CD14-positive monocyte (primary cell): Measurements from ENCODE around the gene SAMSN1. TPM values are rescaled to one million over a fixed set of nuclear protein-coding genes. Genes with fewer than 3 reads are reported as not detected.

Source experiments
- DNase-seq, 3 donors: peaks; one replicate each; pipeline ENCODE4 v3.0.0-alpha.2; 2011 to 2022
- H2AFZ ChIP-seq: 2 replicates; pipeline ENCODE4 v1.6.0; 2012; ENCODE audit warnings: mild to moderate bottlenecking, low read depth, low read length, inconsistent platforms; ENCODE audit not compliant: insufficient read depth, poor library complexity, severe bottlenecking
- H3K27ac ChIP-seq, 2 donors: 1 replicate in 1 of 2; 2 replicates in 1 of 2; pipeline ENCODE4 v1.5.1; 2012 to 2013; ENCODE audit warnings: low read length in 2 of 2, control low read depth in 1 of 2, inconsistent platforms in 1 of 2, low read depth in 1 of 2, mild to moderate bottlenecking in 1 of 2
- H3K27me3 ChIP-seq, 2 donors: one replicate each; pipeline versions ENCODE4 v1.6.0 to v1.6.1; 2011 to 2013; ENCODE audit warnings: low read length in 2 of 2; ENCODE audit not compliant: control insufficient read depth in 2 of 2, insufficient read depth in 2 of 2
- H3K36me3 ChIP-seq, 2 donors: replicated peaks in 1 of 2; 1 replicate in 1 of 2; 2 replicates in 1 of 2; pipeline versions ENCODE4 v1.5.1 to v1.6.1; 2012 to 2013; ENCODE audit warnings: low read length in 2 of 2, control low read depth in 1 of 2, inconsistent platforms in 1 of 2, mild to moderate bottlenecking in 1 of 2; ENCODE audit not compliant: insufficient read depth in 2 of 2, control insufficient read depth in 1 of 2
- H3K4me1 ChIP-seq, 2 donors: 1 replicate in 1 of 2; 2 replicates in 1 of 2; pipeline versions ENCODE4 v1.5.1 to v1.6.1; 2012 to 2013; ENCODE audit warnings: low read length in 2 of 2, control low read depth in 1 of 2, inconsistent platforms in 1 of 2, mild to moderate bottlenecking in 1 of 2, moderate library complexity in 1 of 2; ENCODE audit not compliant: insufficient read depth in 2 of 2, control insufficient read depth in 1 of 2
- H3K4me2 ChIP-seq: replicated peaks from 2 replicates; pipeline ENCODE3; 2012; ENCODE audit warnings: low read length, moderate library complexity, mild to moderate bottlenecking; ENCODE audit not compliant: poor library complexity, severe bottlenecking; ENCODE audit errors: extremely low read depth
- H3K4me3 ChIP-seq, 3 experiments: fragments of 200-600 bp in 1 of 3; sonication (generic) in 1 of 3; replicated peaks in 1 of 3; 1 replicate in 2 of 3; 2 replicates in 1 of 3; pipeline ENCODE4 v1.5.1; 2011 to 2013; ENCODE audit warnings: low read length in 3 of 3, mild to moderate bottlenecking in 3 of 3, control low read depth in 2 of 3, low read depth in 2 of 3, inconsistent platforms in 1 of 3, moderate library complexity in 1 of 3
- H3K79me2 ChIP-seq: 2 replicates; pipeline ENCODE4 v1.6.0; 2012; ENCODE audit warnings: mild to moderate bottlenecking, control low read depth, inconsistent platforms, low read length, moderate library complexity; ENCODE audit not compliant: insufficient read depth
- H3K9ac ChIP-seq: 2 replicates; pipeline ENCODE4 v1.6.0; 2017; ENCODE audit warnings: low read length, mild to moderate bottlenecking; ENCODE audit not compliant: insufficient read depth, poor library complexity, severe bottlenecking
- H3K9me3 ChIP-seq, 2 donors: replicated peaks in 1 of 2; 1 replicate in 1 of 2; 2 replicates in 1 of 2; pipeline versions ENCODE4 v1.5.1 to v1.6.1; 2012 to 2013; ENCODE audit warnings: low read length in 2 of 2, control low read depth in 1 of 2; ENCODE audit not compliant: control insufficient read depth in 1 of 2, insufficient read depth in 1 of 2
- H4K20me1 ChIP-seq: 2 replicates; pipeline ENCODE4 v1.6.0; 2012; ENCODE audit warnings: mild to moderate bottlenecking, low read length, control low read depth, moderate library complexity; ENCODE audit not compliant: insufficient read depth
- H3K27ac Mint-ChIP-seq, 7 donors: one replicate each; pipeline ENCODE4 v1.8.0; 2020; ENCODE audit warnings: mild to moderate bottlenecking in 7 of 7, mixed read lengths in 7 of 7, moderate library complexity in 6 of 7, inconsistent platforms in 2 of 7
- H3K27me3 Mint-ChIP-seq, 3 donors: one replicate each; pipeline ENCODE4 v1.8.0; 2021 to 2022; ENCODE audit warnings: low read depth in 3 of 3, mild to moderate bottlenecking in 3 of 3, mixed read lengths in 3 of 3, moderate library complexity in 3 of 3, inconsistent platforms in 1 of 3
- H3K36me3 Mint-ChIP-seq, 2 donors: one replicate each; pipeline ENCODE4 v1.8.0; 2020; ENCODE audit warnings: mixed read lengths in 2 of 2, inconsistent platforms in 1 of 2, mild to moderate bottlenecking in 1 of 2
- H3K4me1 Mint-ChIP-seq: one replicate; pipeline ENCODE4 v1.8.0; 2020; ENCODE audit warnings: mild to moderate bottlenecking, mixed read lengths
- H3K4me3 Mint-ChIP-seq, 2 donors: one replicate each; pipeline ENCODE4 v1.8.0; 2020; ENCODE audit warnings: mild to moderate bottlenecking in 2 of 2, mixed read lengths in 2 of 2, moderate library complexity in 1 of 2
- H3K9me3 Mint-ChIP-seq, 7 donors: one replicate each; pipeline ENCODE4 v1.8.0; 2020 to 2022; ENCODE audit warnings: mixed read lengths in 7 of 7, mild to moderate bottlenecking in 6 of 7, moderate library complexity in 6 of 7, inconsistent platforms in 2 of 7
- CTCF ChIP-seq: fragments of 200-600 bp; IDR thresholded peaks from one replicate; pipeline ENCODE4 v1.8.0; 2022; ENCODE audit warnings: antibody characterized with exemption, mild to moderate bottlenecking
- WGBS: methylation state at CpG from one replicate; pipeline ENCODE4 v1.1.5; 2013; ENCODE audit warnings: missing lambda C conversion rate; ENCODE audit not compliant: insufficient coverage; 5-methylcytosine and 5-hydroxymethylcytosine counted together
- intact Hi-C, 2 donors: fragments of 100-400 bp; cut with micrococcal nuclease; formaldehyde crosslinking; loops; one replicate each; pipeline versions ENCODE4 v1.15.0 to v1.15.1; 2023
- polyA plus RNA-seq, 3 donors: library from polyadenylated mRNA; depleted of rRNA in 1 of 3; unstranded in 2 of 3; stranded (reverse) in 1 of 3; fragments of 300-500 nt in 2 of 3; fragments of >200 nt in 1 of 3; fragmentation: Illumina TruSeq in 2 of 3; gene quantifications; 1 replicate in 2 of 3; 2 replicates in 1 of 3; pipeline ENCODE4 v1.2.3, GENCODE V29; 2012 to 2021

Gene SAMSN1
- polyA plus RNA-seq, 3 donors = 20.9 to 38.6 (median 31.0) TPM

GRCh38 chr21:14454016-14455009, 91.8 kb downstream of the SAMSN1 start:
- no CpG with 5 or more reads among the region's 8 CpGs for whole genome bisulfite sequencing
- no peaks in the 10 kb centered on the region for H3K36me3 Mint-ChIP-seq
- no peak overlapping the region for H3K4me2 ChIP-seq

More at GRCh38 chr21:14454016-14455009, 91.8 kb downstream of the SAMSN1 start:
- no peaks in the 10 kb centered on the region for H4K20me1 ChIP-seq
- peaks cover 0 to 3% (median 0%) of the 10 kb centered on the region in 3 donors for H3K27me3 Mint-ChIP-seq
- no peak overlapping the region for H3K27ac ChIP-seq
- TF ChIP-seq CTCF = no peak
- H3K36me3 ChIP-seq = no peaks in the 10 kb centered on the region
- no peaks in the 10 kb centered on the region for H3K27me3 ChIP-seq
- peak overlapping the region; percentile 59 for H2AFZ ChIP-seq
- H3K27ac Mint-ChIP-seq = peak overlapping the region in 2 of 7 donors; percentile 6 to 11
- H3K9me3 Mint-ChIP-seq = no peaks in the 10 kb centered on the region
- intact Hi-C loops = no loop called here
- H3K4me1 ChIP-seq = no peaks in the 10 kb centered on the region
- H3K9ac ChIP-seq = no peak overlapping the region
- DNase-seq = no peak
- peak overlapping the region in 1 of 2 donors; percentile 5 for H3K4me3 Mint-ChIP-seq
- no peaks in the 10 kb centered on the region for H3K79me2 ChIP-seq
- no peak overlapping the region for H3K4me3 ChIP-seq
- H3K9me3 ChIP-seq = no peaks in the 10 kb centered on the region
- H3K4me1 Mint-ChIP-seq = peaks cover 10% of the 10 kb centered on the region
